ENCODE data around the gene RIT2.
"Not testable (repeated sequence)": the region's sequence is repeated elsewhere in the genome, so short reads cannot be mapped to it uniquely, and the experiment has no call there.

- not testable (repeated sequence) for TF ChIP-seq CSRNP3, RARB, SNAI2 (CRISPR knock-in tag; IDR thresholded peaks at IDR 0.05)
- TF ChIP-seq, protein P1, sequence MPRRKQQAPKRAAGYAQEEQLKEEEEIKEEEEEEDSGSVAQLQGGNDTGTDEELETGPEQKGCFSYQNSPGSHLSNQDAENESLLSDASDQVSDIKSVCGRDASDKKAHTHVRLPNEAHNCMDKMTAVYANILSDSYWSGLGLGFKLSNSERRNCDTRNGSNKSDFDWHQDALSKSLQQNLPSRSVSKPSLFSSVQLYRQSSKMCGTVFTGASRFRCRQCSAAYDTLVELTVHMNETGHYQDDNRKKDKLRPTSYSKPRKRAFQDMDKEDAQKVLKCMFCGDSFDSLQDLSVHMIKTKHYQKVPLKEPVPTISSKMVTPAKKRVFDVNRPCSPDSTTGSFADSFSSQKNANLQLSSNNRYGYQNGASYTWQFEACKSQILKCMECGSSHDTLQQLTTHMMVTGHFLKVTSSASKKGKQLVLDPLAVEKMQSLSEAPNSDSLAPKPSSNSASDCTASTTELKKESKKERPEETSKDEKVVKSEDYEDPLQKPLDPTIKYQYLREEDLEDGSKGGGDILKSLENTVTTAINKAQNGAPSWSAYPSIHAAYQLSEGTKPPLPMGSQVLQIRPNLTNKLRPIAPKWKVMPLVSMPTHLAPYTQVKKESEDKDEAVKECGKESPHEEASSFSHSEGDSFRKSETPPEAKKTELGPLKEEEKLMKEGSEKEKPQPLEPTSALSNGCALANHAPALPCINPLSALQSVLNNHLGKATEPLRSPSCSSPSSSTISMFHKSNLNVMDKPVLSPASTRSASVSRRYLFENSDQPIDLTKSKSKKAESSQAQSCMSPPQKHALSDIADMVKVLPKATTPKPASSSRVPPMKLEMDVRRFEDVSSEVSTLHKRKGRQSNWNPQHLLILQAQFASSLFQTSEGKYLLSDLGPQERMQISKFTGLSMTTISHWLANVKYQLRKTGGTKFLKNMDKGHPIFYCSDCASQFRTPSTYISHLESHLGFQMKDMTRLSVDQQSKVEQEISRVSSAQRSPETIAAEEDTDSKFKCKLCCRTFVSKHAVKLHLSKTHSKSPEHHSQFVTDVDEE (CRISPR knock-in tag; IDR thresholded peaks at IDR 0.05) = not testable (repeated sequence)
Measured at GRCh38 chr18:42741805-42742347, 373.6 kb downstream of the RIT2 start.

All from SK-N-SH treated with all-trans-retinoic acid at 6 μM for 48 hours (cell line).